ENCODE data around the gene CCDC185. TPM values are rescaled to one million over a fixed set of nuclear protein-coding genes. Genes with fewer than 3 reads are reported as not detected.
A peak's percentile ranks its signal among the peaks of the same experiment; 100 is the strongest.

CCDC185 gene
- total RNA-seq, 1 donor: not detected

GRCh38 chr1:223423641-223424233 lies 30.5 kb downstream of the CCDC185 start:
- TF ChIP-seq CTCF (IDR thresholded peaks at IDR 0.05; ENCODE audit: insufficient read depth, low read length): no peak
- H3K4me3 ChIP-seq (ENCODE audit: low read depth, low read length): no peak overlapping the region
- DNase-seq (ENCODE audit: low read depth): peak; percentile 56

- DNase-seq (ENCODE audit: low read depth): peak; percentile 91
- H3K4me3 ChIP-seq (ENCODE audit: low read depth, low read length): no peak overlapping the region
- no peak for TF ChIP-seq CTCF (IDR thresholded peaks at IDR 0.05; ENCODE audit: insufficient read depth, low read length)
Observed at GRCh38 chr1:223425550-223425949, 32.3 kb downstream of the CCDC185 start.

GRCh38 chr1:223426936-223427335 lies 33.7 kb downstream of the CCDC185 start:
- TF ChIP-seq CTCF (IDR thresholded peaks at IDR 0.05; ENCODE audit: insufficient read depth, low read length): no peak
- peak; percentile 64 for DNase-seq (ENCODE audit: low read depth)
- no peak overlapping the region for H3K4me3 ChIP-seq (ENCODE audit: low read depth, low read length)

GRCh38 chr1:223429313-223429731 lies 36.1 kb downstream of the CCDC185 start:
- DNase-seq (ENCODE audit: low read depth): peak; percentile 78
- TF ChIP-seq CTCF (IDR thresholded peaks at IDR 0.05; ENCODE audit: insufficient read depth, low read length): no peak

GRCh38 chr1:223429821-223430220 lies 36.6 kb downstream of the CCDC185 start:
- TF ChIP-seq CTCF (IDR thresholded peaks at IDR 0.05; ENCODE audit: insufficient read depth, low read length): no peak

More at GRCh38 chr1:223429313-223429731, 36.1 kb downstream of the CCDC185 start:
- no peak overlapping the region for H3K4me3 ChIP-seq (ENCODE audit: low read depth, low read length)

GRCh38 chr1:223430236-223430635 lies 37.0 kb downstream of the CCDC185 start:
- TF ChIP-seq CTCF (IDR thresholded peaks at IDR 0.05; ENCODE audit: insufficient read depth, low read length): no peak

More at GRCh38 chr1:223429821-223430220, 36.6 kb downstream of the CCDC185 start:
- DNase-seq (ENCODE audit: low read depth): peak; percentile 56
- no peak overlapping the region for H3K4me3 ChIP-seq (ENCODE audit: low read depth, low read length)

GRCh38 chr1:223437151-223437550 lies 43.9 kb downstream of the CCDC185 start:
- peak; percentile 9 for DNase-seq (ENCODE audit: low read depth)

More at GRCh38 chr1:223430236-223430635, 37.0 kb downstream of the CCDC185 start:
- H3K4me3 ChIP-seq (ENCODE audit: low read depth, low read length): no peak overlapping the region
- no peak for DNase-seq (ENCODE audit: low read depth)

More at GRCh38 chr1:223437151-223437550, 43.9 kb downstream of the CCDC185 start:
- TF ChIP-seq CTCF (IDR thresholded peaks at IDR 0.05; ENCODE audit: insufficient read depth, low read length): no peak
- no peak overlapping the region for H3K4me3 ChIP-seq (ENCODE audit: low read depth, low read length)

Measured in fibroblast of the aortic adventitia (primary cell).